Liver (tissue), 3 donors: ENCODE results near the gene TLK2.
"Not testable (repeated sequence)": the region's sequence is repeated elsewhere in the genome, so short reads cannot be mapped to it uniquely, and the experiment has no call there.

ENCODE experiments used
- CTCF ChIP-seq: fragments of 150-350 bp; IDR thresholded peaks from 2 replicates; pipeline ENCODE4 v1.5.1; 2017; ENCODE audit warnings: improper control_type of control experiment, low read depth, low read length; ENCODE audit not compliant: missing input control
- EGR1 ChIP-seq, 2 donors: IDR thresholded peaks; 2 replicates each; pipeline ENCODE4 v1.6.1; 2016 to 2018; ENCODE audit warnings: antibody characterized with exemption in 2 of 2, low read depth in 2 of 2
- GABPA ChIP-seq, 2 donors: IDR thresholded peaks in 1 of 2; conservative IDR thresholded peaks in 1 of 2; 2 replicates each; pipeline ENCODE4 v1.6.1; 2016; ENCODE audit warnings: antibody characterized with exemption in 2 of 2, mild to moderate bottlenecking in 1 of 2, moderate library complexity in 1 of 2
- YY1 ChIP-seq: IDR thresholded peaks from 2 replicates; pipeline ENCODE4 v1.6.1; 2016; ENCODE audit warnings: antibody characterized with exemption, mild to moderate bottlenecking
- TF ChIP-seq, protein P1 (sequence below): IDR thresholded peaks from 2 replicates; pipeline ENCODE4 v1.6.1; 2016; ENCODE audit warnings: antibody characterized with exemption, mild to moderate bottlenecking
- donor health status: healthy.
- donor health status: healthy.

DNA sequence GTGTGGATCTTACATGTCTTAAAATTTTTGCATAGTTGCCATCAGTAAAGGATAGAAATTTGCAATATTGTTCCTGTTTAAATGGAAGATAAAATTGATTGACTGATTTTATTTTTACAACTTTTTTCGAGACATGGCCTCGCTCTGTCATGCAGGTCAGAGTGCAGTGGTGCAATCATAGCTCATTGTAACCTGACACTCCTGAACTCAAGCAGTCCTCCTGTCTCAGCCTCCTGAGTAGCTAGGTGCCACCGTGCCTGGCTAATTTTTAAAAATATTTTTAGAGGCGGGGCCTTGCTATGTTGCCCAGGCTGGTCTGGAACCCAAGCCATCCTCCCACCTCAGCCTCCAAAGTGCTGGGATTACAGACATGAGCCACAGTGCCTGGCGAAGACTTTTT is 42.7 kb downstream of the TLK2 start:
- TF ChIP-seq YY1; CTCF; GABPA (IDR thresholded peaks at IDR 0.05 in 1 of 2, conservative IDR thresholded peaks at IDR 0.05 in 1 of 2); EGR1 (IDR thresholded peaks at IDR 0.05; ENCODE audit: low read depth in 2 of 2): not testable (repeated sequence)
- TF ChIP-seq, protein P1, sequence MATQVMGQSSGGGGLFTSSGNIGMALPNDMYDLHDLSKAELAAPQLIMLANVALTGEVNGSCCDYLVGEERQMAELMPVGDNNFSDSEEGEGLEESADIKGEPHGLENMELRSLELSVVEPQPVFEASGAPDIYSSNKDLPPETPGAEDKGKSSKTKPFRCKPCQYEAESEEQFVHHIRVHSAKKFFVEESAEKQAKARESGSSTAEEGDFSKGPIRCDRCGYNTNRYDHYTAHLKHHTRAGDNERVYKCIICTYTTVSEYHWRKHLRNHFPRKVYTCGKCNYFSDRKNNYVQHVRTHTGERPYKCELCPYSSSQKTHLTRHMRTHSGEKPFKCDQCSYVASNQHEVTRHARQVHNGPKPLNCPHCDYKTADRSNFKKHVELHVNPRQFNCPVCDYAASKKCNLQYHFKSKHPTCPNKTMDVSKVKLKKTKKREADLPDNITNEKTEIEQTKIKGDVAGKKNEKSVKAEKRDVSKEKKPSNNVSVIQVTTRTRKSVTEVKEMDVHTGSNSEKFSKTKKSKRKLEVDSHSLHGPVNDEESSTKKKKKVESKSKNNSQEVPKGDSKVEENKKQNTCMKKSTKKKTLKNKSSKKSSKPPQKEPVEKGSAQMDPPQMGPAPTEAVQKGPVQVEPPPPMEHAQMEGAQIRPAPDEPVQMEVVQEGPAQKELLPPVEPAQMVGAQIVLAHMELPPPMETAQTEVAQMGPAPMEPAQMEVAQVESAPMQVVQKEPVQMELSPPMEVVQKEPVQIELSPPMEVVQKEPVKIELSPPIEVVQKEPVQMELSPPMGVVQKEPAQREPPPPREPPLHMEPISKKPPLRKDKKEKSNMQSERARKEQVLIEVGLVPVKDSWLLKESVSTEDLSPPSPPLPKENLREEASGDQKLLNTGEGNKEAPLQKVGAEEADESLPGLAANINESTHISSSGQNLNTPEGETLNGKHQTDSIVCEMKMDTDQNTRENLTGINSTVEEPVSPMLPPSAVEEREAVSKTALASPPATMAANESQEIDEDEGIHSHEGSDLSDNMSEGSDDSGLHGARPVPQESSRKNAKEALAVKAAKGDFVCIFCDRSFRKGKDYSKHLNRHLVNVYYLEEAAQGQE = not testable (repeated sequence)
